Caco-2 (cell line): Measurements from ENCODE around the gene PTCH1. TPM values are rescaled to one million over a fixed set of nuclear protein-coding genes. Genes with fewer than 3 reads are reported as not detected.

Experiments used
- BruUV-seq: library from RNA; stranded (reverse); fragments of 400-500 nt; replicated peaks from 2 replicates; lab custom pipeline; 2021; lab: Mats Ljungman, UMichigan
- CTCF ChIA-PET: fragments of 300-600 bp; sonication (Branson Sonifier 250); formaldehyde crosslinking; loops from one replicate; lab custom pipeline; 2022; ENCODE audit warnings: antibody characterized with exemption; lab: Charles Lee
- POLR2A ChIA-PET: fragments of 300-600 bp; sonication (Branson Sonifier 250); formaldehyde crosslinking; loops from one replicate; lab custom pipeline; 2022; ENCODE audit warnings: antibody characterized with exemption; lab: Charles Lee
- DNase-seq, 2 experiments: peaks; one replicate each; pipeline versions ENCODE4 v3.0.0 to v3.0.0-alpha.2; 2020 to 2022
- H3K27me3 ChIP-seq: replicated peaks from 2 replicates; pipeline ENCODE4 v1.6.0; 2011; ENCODE audit warnings: low read length; ENCODE audit not compliant: control insufficient read depth, insufficient read depth
- H3K36me3 ChIP-seq: 2 replicates; pipeline ENCODE4 v1.5.1; 2011; ENCODE audit warnings: low read length; ENCODE audit not compliant: control insufficient read depth, insufficient read depth
- H3K4me1 ChIP-seq: fragments of 250-450 bp; sonication (Bioruptor Pico); 2 replicates; pipeline ENCODE4 v1.5.1; 2020; ENCODE audit warnings: mild to moderate bottlenecking
- H3K4me3 ChIP-seq: 2 replicates; pipeline ENCODE4 v1.5.1; 2011; ENCODE audit warnings: low read depth, mild to moderate bottlenecking, control low read depth, low read length
- H3K9me3 ChIP-seq: fragments of 250-450 bp; sonication (Bioruptor Pico); 2 replicates; pipeline ENCODE4 v1.5.1; 2020; ENCODE audit warnings: mild to moderate bottlenecking, moderate library complexity
- H3K27ac Mint-ChIP-seq: one replicate; pipeline ENCODE4 v1.8.0; 2022; ENCODE audit warnings: mixed read lengths; ENCODE audit not compliant: unreplicated experiment
- H3K27me3 Mint-ChIP-seq: one replicate; pipeline ENCODE4 v1.8.0; 2022; ENCODE audit warnings: mixed read lengths; ENCODE audit not compliant: insufficient read depth, unreplicated experiment
- H3K36me3 Mint-ChIP-seq: one replicate; pipeline ENCODE4 v1.8.0; 2022; ENCODE audit warnings: mild to moderate bottlenecking, mixed read lengths; ENCODE audit not compliant: insufficient read depth, unreplicated experiment
- H3K4me1 Mint-ChIP-seq: one replicate; pipeline ENCODE4 v1.8.0; 2022; ENCODE audit warnings: low read depth, mixed read lengths; ENCODE audit not compliant: unreplicated experiment
- H3K4me3 Mint-ChIP-seq: one replicate; pipeline ENCODE4 v1.8.0; 2022; ENCODE audit warnings: mild to moderate bottlenecking, moderate library complexity, mixed read lengths; ENCODE audit not compliant: unreplicated experiment
- H3K9me3 Mint-ChIP-seq: one replicate; pipeline ENCODE4 v1.8.0; 2022; ENCODE audit warnings: mixed read lengths; ENCODE audit not compliant: unreplicated experiment
- CTCF ChIP-seq, 2 experiments: fragments of 200-600 bp in 1 of 2; IDR thresholded peaks; 1 replicate in 1 of 2; 2 replicates in 1 of 2; pipeline versions ENCODE4 v1.5.1 to v1.8.0; 2011 to 2022; ENCODE audit warnings: antibody characterized with exemption in 1 of 2, control low read depth in 1 of 2, inconsistent platforms in 1 of 2, low read depth in 1 of 2, low read length in 1 of 2, mild to moderate bottlenecking in 1 of 2, moderate library complexity in 1 of 2; ENCODE audit not compliant: insufficient read depth in 1 of 2, severe bottlenecking in 1 of 2, unreplicated experiment in 1 of 2
- intact Hi-C: fragments of 100-400 bp; cut with micrococcal nuclease; formaldehyde crosslinking; loops from one replicate; pipeline ENCODE4 v1.10.0; 2022; ENCODE audit not compliant: unreplicated experiment
- total RNA-seq: library from RNA; stranded (reverse); gene quantifications from 2 replicates; pipeline ENCODE4 v1.2.3, GENCODE V29; 2022

PTCH1 gene
- total RNA-seq, 1 experiment from 2014 or later, result 25.9 TPM

- DNase-seq, result no peak
- TF ChIP-seq CTCF (IDR thresholded peaks at IDR 0.05; ENCODE audit: insufficient read depth in 1 of 2, low read depth in 1 of 2, low read length in 1 of 2, severe bottlenecking in 1 of 2, unreplicated experiment in 1 of 2), result no peak
- no peaks in the 10 kb centered on the region for H3K4me1 Mint-ChIP-seq
- no peaks in the 10 kb centered on the region for H3K9me3 ChIP-seq
- no peaks in the 10 kb centered on the region for H3K9me3 Mint-ChIP-seq
- CTCF ChIA-PET, result interaction anchor here (0.6 kb wide), 1 partner anchor 38 kb away, joined by 4 read pairs; no protein-coding TSS in a partner anchor
- H3K4me1 ChIP-seq, result peaks cover 11% of the 10 kb centered on the region; the same call in 1 of the 2 replicates
- intact Hi-C loops, result no loop called here
- no peaks in the 10 kb centered on the region for H3K27me3 ChIP-seq
- peaks cover 21% of the 10 kb centered on the region for H3K36me3 Mint-ChIP-seq
- no peaks in the 10 kb centered on the region for H3K27me3 Mint-ChIP-seq
- no peak overlapping the region for H3K4me3 Mint-ChIP-seq
- no TSS peak for BruUV-seq
- H3K36me3 ChIP-seq, result no peaks in the 10 kb centered on the region
- POLR2A ChIA-PET, result no interaction called here
- H3K27ac Mint-ChIP-seq, result no peak overlapping the region
- no peak overlapping the region for H3K4me3 ChIP-seq
Measured at GRCh38 chr9:95513711-95514110, 3.1 kb downstream of the PTCH1 start.

GRCh38 chr9:95512709-95513095 lies 4.1 kb downstream of the PTCH1 start:
- peaks cover 11% of the 10 kb centered on the region; the same call in 1 of the 2 replicates for H3K4me1 ChIP-seq
- no peaks in the 10 kb centered on the region for H3K9me3 ChIP-seq
- H3K36me3 ChIP-seq, result no peaks in the 10 kb centered on the region
- no peaks in the 10 kb centered on the region for H3K27me3 Mint-ChIP-seq
- H3K4me3 ChIP-seq, result peak overlapping the region; percentile 94
- H3K4me3 Mint-ChIP-seq, result peak overlapping the region; percentile 93
- ChIA-PET CTCF (no interaction called here), POLR2A (no interaction called here)
- no peaks in the 10 kb centered on the region for H3K4me1 Mint-ChIP-seq
- no peaks in the 10 kb centered on the region for H3K27me3 ChIP-seq
- H3K27ac Mint-ChIP-seq, result peak overlapping the region; percentile 87
- peaks cover 27% of the 10 kb centered on the region for H3K36me3 Mint-ChIP-seq
- no peaks in the 10 kb centered on the region for H3K9me3 Mint-ChIP-seq
- no peak for DNase-seq
- intact Hi-C loops, result no loop called here
- BruUV-seq, result no TSS peak
- no peak for TF ChIP-seq CTCF (IDR thresholded peaks at IDR 0.05; ENCODE audit: insufficient read depth in 1 of 2, low read depth in 1 of 2, low read length in 1 of 2, severe bottlenecking in 1 of 2, unreplicated experiment in 1 of 2)

GRCh38 chr9:95511952-95512708 lies 4.6 kb downstream of the PTCH1 start:
- Histone ChIP-seq H3K9me3 (no peaks in the 10 kb centered on the region), H3K36me3 (no peaks in the 10 kb centered on the region), H3K27me3 (no peaks in the 10 kb centered on the region), H3K4me1 (peaks cover 11% of the 10 kb centered on the region; the same call in 1 of the 2 replicates), H3K4me3 (peak overlapping the region; percentile 94)
- no TSS peak for BruUV-seq
- ChIA-PET POLR2A (no interaction called here), CTCF (no interaction called here)
- Mint-ChIP-seq H3K27me3 (no peaks in the 10 kb centered on the region), H3K4me1 (no peaks in the 10 kb centered on the region), H3K36me3 (peaks cover 30% of the 10 kb centered on the region), H3K9me3 (no peaks in the 10 kb centered on the region), H3K4me3 (peak overlapping the region; percentile 93), H3K27ac (peak overlapping the region; percentile 87)
- no peak for TF ChIP-seq CTCF (IDR thresholded peaks at IDR 0.05; ENCODE audit: insufficient read depth in 1 of 2, low read depth in 1 of 2, low read length in 1 of 2, severe bottlenecking in 1 of 2, unreplicated experiment in 1 of 2)
- intact Hi-C loops, result loop anchor here (2.0 kb wide), 1 partner anchor 363 kb away; the partner anchor contains the start of gene ERCC6L2
- peak in 1 of 2 experiments; percentile 33 for DNase-seq
